Measurements from ENCODE around the gene STK38.

Gene STK38

DNA sequence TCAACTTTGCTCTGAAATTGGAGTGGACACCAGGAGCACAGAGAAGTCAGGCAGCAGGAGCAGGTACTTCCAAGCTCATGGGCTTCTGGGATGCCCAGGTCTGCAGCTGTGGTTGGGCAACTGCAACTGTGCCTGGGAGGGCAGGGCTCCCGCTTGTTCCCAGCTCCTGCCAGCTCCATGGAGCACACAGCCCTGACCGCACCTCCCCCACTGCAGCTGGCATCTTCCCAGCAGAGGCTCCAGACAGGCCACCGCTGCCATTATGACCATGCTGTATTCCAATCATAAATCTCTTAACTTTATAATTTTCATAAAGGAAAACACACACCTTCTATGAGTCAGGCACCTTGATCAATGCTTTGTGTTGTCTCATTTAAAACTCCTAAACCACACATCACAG is 36.9 kb downstream of the STK38 start:
- Histone ChIP-seq H3K9ac (ENCODE audit: low read depth, low read length, poor library complexity, severe bottlenecking) (no peak overlapping the region), H3K79me2 (ENCODE audit: insufficient read depth, low read length) (no peaks in the 10 kb centered on the region), H3K9me3 (ENCODE audit: insufficient read depth, low read depth, low read length) (no peaks in the 10 kb centered on the region), H3K4me1 (ENCODE audit: insufficient read depth, low read length, poor library complexity, severe bottlenecking) (no peaks in the 10 kb centered on the region), H3K36me3 (ENCODE audit: insufficient read depth, low read length) (peaks cover 75% of the 10 kb centered on the region), H3K4me2 (ENCODE audit: low read depth, low read length, poor library complexity, severe bottlenecking) (no peak overlapping the region), H2AFZ (ENCODE audit: low read length) (no peak overlapping the region), H3F3A (ENCODE audit: low read depth) (no peaks in the 10 kb centered on the region), H3K27me3 (ENCODE audit: insufficient read depth, low read length, poor library complexity, severe bottlenecking) (no peaks in the 10 kb centered on the region), H4K20me1 (ENCODE audit: insufficient read depth, low read length, poor library complexity, severe bottlenecking) (no peaks in the 10 kb centered on the region), H3K4me3 (ENCODE audit: low read length, poor library complexity, severe bottlenecking) (no peak overlapping the region), H3K9me2 (replicated peaks; ENCODE audit: low read depth, low read length) (no peaks in the 10 kb centered on the region)
- TF ChIP-seq, protein P1, sequence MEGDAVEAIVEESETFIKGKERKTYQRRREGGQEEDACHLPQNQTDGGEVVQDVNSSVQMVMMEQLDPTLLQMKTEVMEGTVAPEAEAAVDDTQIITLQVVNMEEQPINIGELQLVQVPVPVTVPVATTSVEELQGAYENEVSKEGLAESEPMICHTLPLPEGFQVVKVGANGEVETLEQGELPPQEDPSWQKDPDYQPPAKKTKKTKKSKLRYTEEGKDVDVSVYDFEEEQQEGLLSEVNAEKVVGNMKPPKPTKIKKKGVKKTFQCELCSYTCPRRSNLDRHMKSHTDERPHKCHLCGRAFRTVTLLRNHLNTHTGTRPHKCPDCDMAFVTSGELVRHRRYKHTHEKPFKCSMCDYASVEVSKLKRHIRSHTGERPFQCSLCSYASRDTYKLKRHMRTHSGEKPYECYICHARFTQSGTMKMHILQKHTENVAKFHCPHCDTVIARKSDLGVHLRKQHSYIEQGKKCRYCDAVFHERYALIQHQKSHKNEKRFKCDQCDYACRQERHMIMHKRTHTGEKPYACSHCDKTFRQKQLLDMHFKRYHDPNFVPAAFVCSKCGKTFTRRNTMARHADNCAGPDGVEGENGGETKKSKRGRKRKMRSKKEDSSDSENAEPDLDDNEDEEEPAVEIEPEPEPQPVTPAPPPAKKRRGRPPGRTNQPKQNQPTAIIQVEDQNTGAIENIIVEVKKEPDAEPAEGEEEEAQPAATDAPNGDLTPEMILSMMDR (conservative IDR thresholded peaks at IDR 0.05; ENCODE audit: low read length), result no peak
- TF ChIP-seq EZH2phosphoT487 (IDR thresholded peaks at IDR 0.05; ENCODE audit: borderline replicate concordance), result no peak

DNA sequence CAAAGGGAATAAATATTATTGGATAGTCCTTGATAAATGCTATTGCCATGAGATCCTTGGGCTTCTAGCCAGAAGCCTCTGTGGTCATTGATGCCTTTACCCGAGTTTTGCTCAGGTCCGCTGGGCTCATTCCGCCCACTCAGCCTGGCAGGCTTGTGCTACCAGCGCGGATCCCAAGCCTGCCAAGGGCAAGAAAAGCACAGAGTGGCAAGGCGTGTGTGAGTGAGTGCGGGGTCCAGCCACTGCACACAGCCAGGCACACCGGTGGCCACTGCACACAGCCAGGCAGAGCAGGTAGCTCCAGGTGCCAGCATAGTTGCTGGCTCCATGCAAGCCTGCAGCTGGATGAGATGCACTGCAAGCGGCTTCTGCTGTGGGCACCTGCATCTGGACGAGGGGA is 38.7 kb downstream of the STK38 start:
- H3K4me2 ChIP-seq (ENCODE audit: low read depth, low read length, poor library complexity, severe bottlenecking), result no peak overlapping the region
- H2AFZ ChIP-seq (ENCODE audit: low read length), result no peak overlapping the region
- H3K4me3 ChIP-seq (ENCODE audit: low read length, poor library complexity, severe bottlenecking), result no peak overlapping the region
- H3K9ac ChIP-seq (ENCODE audit: low read depth, low read length, poor library complexity, severe bottlenecking), result no peak overlapping the region
- no peaks in the 10 kb centered on the region for H3K27me3 ChIP-seq (ENCODE audit: insufficient read depth, low read length, poor library complexity, severe bottlenecking)
- no peaks in the 10 kb centered on the region for H3K4me1 ChIP-seq (ENCODE audit: insufficient read depth, low read length, poor library complexity, severe bottlenecking)
- H3K79me2 ChIP-seq (ENCODE audit: insufficient read depth, low read length), result no peaks in the 10 kb centered on the region
- H3K36me3 ChIP-seq (ENCODE audit: insufficient read depth, low read length), result peaks cover 66% of the 10 kb centered on the region
- no peaks in the 10 kb centered on the region for H3F3A ChIP-seq (ENCODE audit: low read depth)
- H3K9me3 ChIP-seq (ENCODE audit: insufficient read depth, low read depth, low read length), result no peaks in the 10 kb centered on the region
- no peaks in the 10 kb centered on the region for H4K20me1 ChIP-seq (ENCODE audit: insufficient read depth, low read length, poor library complexity, severe bottlenecking)
- TF ChIP-seq, protein P1 (conservative IDR thresholded peaks at IDR 0.05; ENCODE audit: low read length), result no peak
- no peak for TF ChIP-seq EZH2phosphoT487 (IDR thresholded peaks at IDR 0.05; ENCODE audit: borderline replicate concordance)
- H3K9me2 ChIP-seq (replicated peaks; ENCODE audit: low read depth, low read length), result no peaks in the 10 kb centered on the region

DNA sequence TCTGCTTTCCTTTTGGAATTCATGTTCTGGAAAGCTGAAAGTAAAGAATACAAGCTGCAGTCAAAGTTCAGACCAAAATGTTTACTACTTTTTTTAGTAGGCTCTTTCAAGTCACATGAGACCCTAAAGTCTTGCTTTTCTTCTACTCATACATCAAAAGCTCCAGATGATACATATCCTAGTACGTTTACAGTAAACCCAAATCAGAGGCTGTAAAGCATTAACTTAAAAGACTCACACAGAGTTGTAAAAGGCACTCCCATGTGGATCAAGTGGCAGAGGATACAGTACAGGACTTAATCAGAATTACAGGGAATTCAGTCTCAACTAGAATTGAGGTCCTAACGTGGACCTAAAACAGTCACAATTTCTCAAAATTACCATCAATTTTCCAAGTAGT is 40.7 kb downstream of the STK38 start:
- no peaks in the 10 kb centered on the region for H3K9me2 ChIP-seq (replicated peaks; ENCODE audit: low read depth, low read length)
- H3F3A ChIP-seq (ENCODE audit: low read depth), result no peaks in the 10 kb centered on the region
- peaks cover 60% of the 10 kb centered on the region; the same call in 1 of the 2 replicates for H3K36me3 ChIP-seq (ENCODE audit: insufficient read depth, low read length)
- no peak overlapping the region for H3K9ac ChIP-seq (ENCODE audit: low read depth, low read length, poor library complexity, severe bottlenecking)
- H2AFZ ChIP-seq (ENCODE audit: low read length), result no peak overlapping the region
- no peaks in the 10 kb centered on the region for H3K9me3 ChIP-seq (ENCODE audit: insufficient read depth, low read depth, low read length)
- no peaks in the 10 kb centered on the region for H3K79me2 ChIP-seq (ENCODE audit: insufficient read depth, low read length)
- H3K4me3 ChIP-seq (ENCODE audit: low read length, poor library complexity, severe bottlenecking), result no peak overlapping the region
- H3K27me3 ChIP-seq (ENCODE audit: insufficient read depth, low read length, poor library complexity, severe bottlenecking), result no peaks in the 10 kb centered on the region
- H4K20me1 ChIP-seq (ENCODE audit: insufficient read depth, low read length, poor library complexity, severe bottlenecking), result no peaks in the 10 kb centered on the region
- no peaks in the 10 kb centered on the region for H3K4me1 ChIP-seq (ENCODE audit: insufficient read depth, low read length, poor library complexity, severe bottlenecking)
- no peak overlapping the region for H3K4me2 ChIP-seq (ENCODE audit: low read depth, low read length, poor library complexity, severe bottlenecking)
- TF ChIP-seq EZH2phosphoT487 (IDR thresholded peaks at IDR 0.05; ENCODE audit: borderline replicate concordance), result no peak
- TF ChIP-seq, protein P1 (conservative IDR thresholded peaks at IDR 0.05; ENCODE audit: low read length), result no peak

All from Loucy (cell line).